SK-MEL-5 (cell line): Measurements from ENCODE around the gene PDCD4. TPM values are rescaled to one million over a fixed set of nuclear protein-coding genes. Genes with fewer than 3 reads are reported as not detected.
A peak's percentile ranks its signal among the peaks of the same experiment; 100 is the strongest.

ENCODE experiments used
- DNase-seq: peaks from one replicate; pipeline ENCODE4 v3.0.0-alpha.2; 2016; ENCODE audit warnings: low read depth, low spot score
- in situ Hi-C: cut with HindIII; loops from 2 replicates; pipeline ENCODE4 v1.10.0; 2016; ENCODE audit warnings: low sequenced_read_pairs, high pct_unique_total_duplicates, low pct_unique_long_range_greater_than_20kb
- polyA plus RNA-seq, 2 experiments: library from polyadenylated mRNA; depleted of rRNA; stranded (reverse); fragments of >200 nt; gene quantifications; 2 replicates each; pipeline ENCODE4 v1.2.3, GENCODE V29; 2015
- total RNA-seq: library from RNA; depleted of rRNA; stranded (reverse); fragments of >200 nt; shearing (Covaris generic); gene quantifications from 2 replicates; pipeline ENCODE4 v1.2.3, GENCODE V29; 2014; rRNA removed

The PDCD4 gene
- total RNA-seq = 22.3 and 29.3 TPM in 2 replicates
- polyA plus RNA-seq (2015; cell fraction: cytosol; rRNA removed) = 49.2 and 53.4 TPM in 2 replicates
- 27.7 and 42.3 TPM in 2 replicates for polyA plus RNA-seq (2015; cell fraction: nucleus; rRNA removed)

- in situ Hi-C loops = no loop called here
These were observed at the start of gene PDCD4 for GRCh38 chr10:110871298-110872084. PDCD4 (plus strand) TSS chr10:110871928; CDS start chr10:110876028, 4,100 bp downstream.

GRCh38 chr10:110822035-110822711 is 49.6 kb upstream of the PDCD4 start:
- no peak for DNase-seq
- in situ Hi-C loops = no loop called here

More at GRCh38 chr10:110871298-110872084, at the start of gene PDCD4:
- DNase-seq = peak; percentile 97

- no peak for DNase-seq
- in situ Hi-C loops = no loop called here
These were observed 48.9 kb upstream of the PDCD4 start for GRCh38 chr10:110822712-110823311.

- DNase-seq = no peak
- in situ Hi-C loops = no loop called here
These were observed 47.6 kb upstream of the PDCD4 start for GRCh38 chr10:110824152-110824441.

- DNase-seq = no peak
- in situ Hi-C loops = no loop called here
These were observed 47.1 kb upstream of the PDCD4 start for GRCh38 chr10:110824660-110825059.

- DNase-seq = no peak
- in situ Hi-C loops = no loop called here
These were observed 46.2 kb upstream of the PDCD4 start for GRCh38 chr10:110825508-110825907.

- in situ Hi-C loops = no loop called here
These were observed 44.3 kb upstream of the PDCD4 start for GRCh38 chr10:110827410-110827809.

GRCh38 chr10:110827875-110828274 is 43.9 kb upstream of the PDCD4 start:
- in situ Hi-C loops = no loop called here
- DNase-seq = no peak

More at GRCh38 chr10:110827410-110827809, 44.3 kb upstream of the PDCD4 start:
- DNase-seq = no peak

GRCh38 chr10:110828525-110828924 is 43.2 kb upstream of the PDCD4 start:
- no peak for DNase-seq
- in situ Hi-C loops = no loop called here

GRCh38 chr10:110829721-110830410 is 41.9 kb upstream of the PDCD4 start:
- no peak for DNase-seq
- in situ Hi-C loops = no loop called here

- no peak for DNase-seq
- in situ Hi-C loops = no loop called here
These were observed 38.3 kb upstream of the PDCD4 start for GRCh38 chr10:110833234-110833940.

GRCh38 chr10:110833941-110834628 is 37.6 kb upstream of the PDCD4 start:
- DNase-seq = no peak
- in situ Hi-C loops = no loop called here

GRCh38 chr10:110834629-110835301 is 37.0 kb upstream of the PDCD4 start:
- no peak for DNase-seq
- in situ Hi-C loops = no loop called here

- in situ Hi-C loops = no loop called here
- DNase-seq = no peak
These were observed 35.9 kb upstream of the PDCD4 start for GRCh38 chr10:110835841-110836240.

GRCh38 chr10:110836706-110837105 is 35.0 kb upstream of the PDCD4 start:
- in situ Hi-C loops = no loop called here

GRCh38 chr10:110837418-110838171 is 34.1 kb upstream of the PDCD4 start:
- in situ Hi-C loops = no loop called here

More at GRCh38 chr10:110836706-110837105, 35.0 kb upstream of the PDCD4 start:
- no peak for DNase-seq

More at GRCh38 chr10:110837418-110838171, 34.1 kb upstream of the PDCD4 start:
- peak; percentile 43 for DNase-seq
